ENCODE data around the gene MTUS2.

DNA sequence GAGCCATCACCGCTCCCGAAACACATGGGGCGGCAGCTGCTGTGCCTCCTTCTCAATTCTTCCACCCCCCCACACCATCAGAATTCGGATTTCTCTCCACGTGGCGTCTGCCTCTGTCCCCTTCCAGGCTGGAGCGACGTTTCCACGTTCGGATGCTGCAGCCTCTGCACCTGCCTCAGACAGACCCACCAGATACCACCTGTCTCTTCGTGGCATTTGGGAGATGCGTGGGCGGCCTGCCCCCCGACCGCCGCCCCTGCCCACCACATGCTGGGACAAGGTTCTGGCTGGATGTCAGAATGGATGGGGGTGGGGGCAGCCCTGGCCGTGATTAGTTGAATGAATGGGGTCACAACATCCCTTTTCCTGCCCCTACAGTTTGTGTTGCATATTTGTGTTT is 685.4 kb downstream of the MTUS2 start:
- no peak for TF ChIP-seq PAX5 (IDR thresholded peaks at IDR 0.05; ENCODE audit: insufficient read depth, low read length, severe bottlenecking)
- TF ChIP-seq POLR2A (IDR thresholded peaks at IDR 0.05; ENCODE audit: low read depth, low read length): no peak
- TF ChIP-seq SPI1 (IDR thresholded peaks at IDR 0.05; ENCODE audit: low read depth, low read length): no peak
